Amygdala (tissue), 56 donors: ENCODE measurements around the gene SH3BP5L.

Experiments used
- DNase-seq, 56 donors: peaks; one replicate each; lab custom pipeline; 2025; lab: John Stamatoyannopoulos, UW

SH3BP5L gene

GRCh38 chr1:248825909-248826760, at the start of gene SH3BP5L:
Gene SH3BP5L, minus strand, starts transcription at chr1:248825915. Its CDS starts 980 bp downstream, at chr1:248824935.
- peak; percentile 70 to 99 (median 94) for DNase-seq

GRCh38 chr1:248873993-248874533, 48.3 kb upstream of the SH3BP5L start:
- DNase-seq, result peak in 44 of 56 donors; percentile 30 to 95 (median 74)

DNA sequence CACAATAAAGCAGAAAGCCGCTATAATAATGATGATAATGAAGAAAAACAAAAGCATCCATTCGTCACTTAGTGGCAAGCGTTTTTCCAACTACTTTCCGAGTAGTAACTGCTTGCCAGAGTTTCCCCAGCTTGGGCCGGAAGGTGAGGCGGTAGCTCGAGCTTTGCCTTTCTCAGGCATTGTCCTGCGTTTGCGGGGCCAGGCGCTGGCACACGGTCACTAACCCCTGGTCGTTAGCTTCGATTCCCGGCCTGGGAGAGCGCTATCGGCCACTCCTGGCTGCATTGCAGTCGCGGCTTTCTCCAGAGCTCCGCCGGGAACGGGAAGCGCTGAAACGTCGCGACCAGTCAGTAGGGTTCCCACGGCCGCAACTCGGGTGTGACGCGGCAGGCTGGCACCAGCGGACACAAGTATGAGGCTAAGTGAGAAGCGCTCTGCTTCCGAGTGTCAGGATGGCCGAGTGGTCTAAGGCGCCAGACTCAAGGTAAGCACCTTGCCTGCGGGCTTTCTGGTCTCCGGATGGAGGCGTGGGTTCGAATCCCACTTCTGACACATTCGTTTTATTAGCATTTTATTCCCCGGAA, 47.8 kb upstream of the SH3BP5L start:
- DNase-seq, result peak; percentile 83 to 98 (median 91)

DNA sequence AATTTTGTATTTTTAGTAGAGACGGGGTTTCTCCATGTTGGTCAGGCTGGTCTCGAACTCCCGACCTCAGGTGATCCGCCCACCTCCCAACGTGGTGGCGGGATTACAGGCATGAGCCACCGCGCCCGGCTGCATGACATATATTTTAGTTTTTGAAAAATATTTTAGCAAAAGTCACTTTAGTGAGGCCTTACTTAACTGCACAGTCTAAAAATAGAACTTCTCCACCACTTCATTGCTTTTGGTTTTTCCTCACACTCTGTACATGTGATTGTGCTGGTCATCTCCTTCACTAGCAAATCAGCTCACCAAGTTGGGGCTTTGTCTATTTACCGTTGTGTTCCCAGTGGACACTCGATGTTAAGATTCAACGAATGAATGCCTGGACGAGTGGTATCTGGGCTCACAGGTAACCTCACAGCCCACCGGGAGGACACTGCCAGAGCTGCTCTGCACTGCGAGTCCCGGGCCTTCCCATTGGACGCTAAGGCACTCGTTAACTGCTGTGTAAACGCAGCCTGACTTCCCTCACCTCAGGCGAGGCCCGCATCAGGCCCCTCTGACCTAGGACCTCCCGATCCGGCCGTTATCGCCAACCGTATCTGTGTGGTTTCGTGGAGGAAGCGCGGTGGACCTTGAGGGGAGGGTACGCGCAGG, 47.2 kb upstream of the SH3BP5L start:
- DNase-seq, result peak in 23 of 56 donors; percentile 28 to 70 (median 48)

DNA sequence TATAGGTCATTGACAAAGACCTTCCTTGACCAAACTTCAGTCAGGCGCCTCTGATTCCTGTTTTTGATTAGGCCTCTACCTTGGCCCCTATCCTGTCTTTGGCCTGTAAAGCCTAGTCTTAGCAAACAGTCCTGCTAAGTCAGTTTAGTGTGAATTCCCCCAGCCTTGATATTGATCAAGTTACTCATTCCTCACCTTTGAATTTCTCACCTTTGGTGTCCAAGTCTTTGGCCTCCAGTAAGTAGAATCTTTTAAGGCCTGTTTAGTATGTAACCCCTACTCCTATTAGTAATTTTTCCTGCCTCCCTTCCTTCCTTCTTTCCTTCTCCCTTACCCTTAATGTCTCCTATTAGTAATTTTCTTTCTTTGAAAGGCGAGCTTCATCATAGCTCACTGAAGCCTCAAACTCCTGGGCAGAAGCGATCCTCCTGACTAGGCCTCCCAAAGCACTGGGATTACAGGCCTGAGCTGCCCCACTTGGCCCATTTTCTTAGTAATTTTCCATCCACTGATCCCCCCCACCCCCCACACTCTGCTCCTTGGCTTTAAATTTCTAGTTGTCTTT, 46.2 kb upstream of the SH3BP5L start:
- DNase-seq, result no peak

- DNase-seq, result peak in 51 of 56 donors; percentile 11 to 89 (median 61)
These were observed 37.5 kb upstream of the SH3BP5L start for GRCh38 chr1:248862998-248863881.

GRCh38 chr1:248862695-248862997, 36.9 kb upstream of the SH3BP5L start:
- DNase-seq, result no peak

DNA sequence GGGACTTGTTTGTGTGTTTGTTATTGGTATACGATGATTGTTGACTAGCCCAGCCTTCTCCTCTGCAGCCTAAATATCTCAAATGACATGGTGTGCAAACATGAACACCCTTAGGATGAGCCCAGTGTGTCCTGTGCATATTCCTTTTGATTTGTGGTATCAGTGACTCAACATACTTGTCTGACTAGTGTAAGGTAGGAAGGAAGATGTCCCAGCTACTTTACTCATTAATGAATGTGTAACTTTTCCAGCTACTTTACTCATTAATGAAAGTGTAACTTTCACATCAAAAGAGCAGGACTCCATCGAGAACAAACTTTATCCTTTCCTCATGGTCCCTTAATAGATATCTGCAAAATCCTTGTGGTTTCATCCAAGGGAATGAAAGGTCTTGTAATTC, 35.9 kb upstream of the SH3BP5L start:
- DNase-seq, result no peak

DNA sequence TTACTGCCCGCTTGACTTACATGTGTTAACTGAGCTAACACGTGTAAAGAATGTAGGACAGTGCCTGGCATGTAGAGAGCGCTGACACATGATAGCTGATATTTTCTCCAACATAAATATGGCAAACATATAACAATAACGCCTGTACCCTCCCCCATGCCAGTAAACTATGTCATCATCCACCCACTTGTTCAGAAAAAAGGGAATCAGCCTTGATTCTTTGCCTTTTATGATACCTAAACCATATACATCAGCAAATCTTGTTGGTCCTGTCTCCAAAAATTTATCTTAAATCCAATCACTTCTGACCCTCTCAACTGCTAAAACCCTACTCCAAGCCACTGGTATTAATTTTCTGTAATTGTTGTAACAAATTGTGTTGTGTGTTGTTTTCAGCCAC, 34.3 kb upstream of the SH3BP5L start:
- no peak for DNase-seq

- DNase-seq, result peak; percentile 73 to 98 (median 92)
These were observed 33.5 kb upstream of the SH3BP5L start, which contains the start of gene ZNF692 for GRCh38 chr1:248858891-248859889. Gene ZNF692, minus strand, starts transcription at chr1:248859085. Its CDS starts 776 bp downstream, at chr1:248858309.

DNA sequence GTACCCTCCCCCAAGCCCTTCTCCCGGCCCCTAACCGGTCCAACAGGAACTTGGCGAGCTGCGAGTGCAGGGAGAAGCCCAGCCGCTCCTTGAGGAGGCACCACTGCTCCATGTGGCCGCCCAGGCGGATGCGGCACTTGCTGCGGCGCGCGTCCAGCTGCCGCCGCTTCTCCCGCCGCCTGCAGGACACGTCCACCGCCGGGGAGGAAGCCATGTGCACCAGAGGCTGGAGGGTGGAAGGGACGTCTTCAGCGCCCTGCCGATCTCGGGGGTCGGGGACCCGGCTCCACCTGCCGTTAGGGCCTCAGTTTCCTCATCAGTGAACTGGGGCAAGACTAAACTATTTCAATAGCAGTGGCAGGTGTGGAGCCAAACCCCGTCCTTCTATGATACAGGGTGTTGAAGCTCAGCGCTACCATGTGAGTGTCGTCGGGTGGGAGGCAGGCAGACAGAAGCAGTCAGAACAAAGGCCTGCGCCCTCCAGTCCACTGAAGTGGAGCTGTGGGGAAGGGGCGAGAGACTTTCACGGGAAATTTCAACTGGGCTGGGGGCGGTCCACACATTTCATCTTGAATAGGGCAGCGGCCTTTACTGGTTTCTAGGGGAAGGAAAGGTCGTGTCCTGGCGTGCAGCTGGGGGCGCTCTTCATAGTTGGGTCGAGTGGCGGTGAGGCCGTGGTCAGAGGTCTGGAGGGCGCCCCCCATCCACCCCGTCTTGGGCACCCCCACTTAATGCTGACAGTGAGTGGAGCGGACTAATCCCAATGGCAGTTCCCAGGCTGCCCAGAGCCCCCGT, 32.6 kb upstream of the SH3BP5L start:
- peak in 21 of 56 donors; percentile 16 to 76 (median 47) for DNase-seq

- no peak for DNase-seq
These were observed 32.0 kb upstream of the SH3BP5L start for GRCh38 chr1:248857749-248858095.

DNA sequence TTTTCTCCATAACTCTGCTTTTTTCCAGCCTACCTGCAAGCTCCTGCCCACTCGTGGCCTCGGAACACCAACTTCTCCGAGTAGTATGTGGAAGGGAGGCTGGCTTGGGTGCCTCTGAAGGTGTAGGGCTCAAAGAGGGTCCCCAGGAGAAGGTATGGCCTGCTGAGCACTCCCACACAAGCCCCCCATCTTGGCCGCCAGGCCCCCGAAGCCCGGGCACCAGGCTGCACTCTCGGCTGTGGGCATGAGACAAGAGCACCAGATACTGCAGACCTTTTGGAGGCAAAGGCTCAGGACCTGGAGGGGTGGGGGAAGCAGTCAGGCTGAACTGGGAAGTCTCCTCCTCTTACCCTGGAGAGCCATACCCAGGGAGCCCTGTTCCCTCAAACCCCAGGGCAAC, 31.5 kb upstream of the SH3BP5L start:
- DNase-seq, result no peak

GRCh38 chr1:248856176-248856575, 30.5 kb upstream of the SH3BP5L start:
- no peak for DNase-seq

GRCh38 chr1:248855580-248855979, 29.9 kb upstream of the SH3BP5L start:
- no peak for DNase-seq

GRCh38 chr1:248853663-248854375, 28.1 kb upstream of the SH3BP5L start:
- no peak for DNase-seq
